HG03442 (cell line): ENCODE measurements around the gene GLIS1.

ENCODE experiments used
- ATAC-seq: cut with Tn5 transposase; IDR thresholded peaks from one replicate; pipeline ENCODE4 v1.9.1; 2021; ENCODE audit warnings: mild to moderate bottlenecking, moderate library complexity; ENCODE audit not compliant: unreplicated experiment

The GLIS1 gene

DNA sequence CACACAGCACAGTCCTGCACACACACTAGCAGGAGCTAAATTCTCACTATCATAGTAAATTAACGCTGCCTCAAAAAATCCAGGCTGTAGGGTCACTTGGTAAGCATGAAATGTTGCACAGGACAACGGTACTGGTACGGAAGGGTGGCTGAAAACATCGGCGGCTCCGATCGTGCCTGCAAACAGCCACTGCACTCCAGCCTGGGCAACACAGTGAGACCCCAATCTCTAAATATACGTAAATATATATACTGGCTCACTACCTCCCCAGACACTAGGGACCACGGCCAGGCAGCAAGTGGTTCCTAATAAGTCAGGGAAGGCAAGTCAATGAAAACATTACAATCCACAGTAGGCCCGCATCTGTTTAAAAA lies 44.3 kb downstream of the GLIS1 start:
- no peak for ATAC-seq

DNA sequence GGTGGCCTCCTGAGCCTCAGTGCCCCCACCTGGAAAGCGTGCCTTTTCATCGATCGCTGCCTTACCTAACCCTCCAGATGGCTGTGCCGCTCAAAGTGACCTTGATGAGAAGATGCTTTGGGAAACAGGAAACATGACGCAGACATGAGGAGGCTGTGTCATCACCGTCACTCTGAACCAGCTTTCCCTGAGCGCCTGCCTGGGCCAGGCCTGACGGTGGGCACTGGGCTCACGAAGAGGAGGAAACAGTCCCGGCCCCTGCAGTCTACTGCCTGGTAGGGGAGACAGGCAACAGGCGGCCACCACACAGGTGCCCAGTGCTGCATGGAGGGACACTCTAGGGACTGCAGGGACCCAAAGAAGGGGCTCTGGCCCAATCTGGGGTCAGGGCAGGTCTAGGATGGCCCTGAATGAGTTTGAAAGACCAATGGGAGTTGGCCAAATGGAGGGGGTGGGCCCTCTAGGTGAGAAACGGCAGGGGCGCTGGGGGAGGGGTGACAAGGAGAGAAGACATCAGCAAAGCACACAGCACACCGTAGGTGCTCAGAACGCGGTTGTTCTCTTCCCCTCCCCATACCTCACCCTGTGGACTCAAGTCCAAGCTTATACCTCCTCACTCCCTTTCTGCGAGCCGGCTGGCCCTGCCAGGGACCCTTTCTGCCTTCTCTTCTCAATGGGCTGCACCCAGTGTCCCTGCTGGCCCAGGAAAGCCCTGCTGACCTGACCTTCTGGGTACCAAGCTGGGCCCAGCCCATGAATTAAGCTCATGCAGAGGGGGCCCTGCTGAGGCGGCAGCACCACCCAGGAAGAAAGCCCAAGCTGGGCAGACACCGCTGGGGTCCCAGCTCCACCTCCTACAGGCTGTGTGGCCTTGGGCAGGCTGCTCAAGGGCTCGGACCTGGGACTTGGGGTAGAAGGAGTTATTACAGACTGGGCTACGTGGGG lies 44.9 kb downstream of the GLIS1 start:
- no peak for ATAC-seq

DNA sequence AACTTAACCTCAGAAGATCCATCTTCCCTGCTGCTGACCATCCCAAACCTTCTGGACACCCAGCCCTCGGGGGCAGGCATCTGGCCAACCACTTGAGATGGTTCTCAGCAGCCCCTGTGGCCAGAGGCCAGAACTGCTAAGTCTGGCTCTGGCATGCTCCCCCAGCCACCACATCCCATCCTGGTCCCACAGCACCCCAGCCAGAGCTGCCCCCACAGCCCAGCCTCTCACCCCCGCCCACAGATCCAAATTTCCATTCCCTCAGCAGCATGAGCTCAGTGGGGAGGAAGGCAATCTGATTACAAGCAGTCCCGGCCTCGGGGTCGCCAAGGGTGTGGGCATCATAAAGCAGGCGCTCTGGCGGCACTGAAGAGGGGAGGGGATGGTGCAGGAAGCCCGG lies 45.6 kb downstream of the GLIS1 start:
- no peak for ATAC-seq

DNA sequence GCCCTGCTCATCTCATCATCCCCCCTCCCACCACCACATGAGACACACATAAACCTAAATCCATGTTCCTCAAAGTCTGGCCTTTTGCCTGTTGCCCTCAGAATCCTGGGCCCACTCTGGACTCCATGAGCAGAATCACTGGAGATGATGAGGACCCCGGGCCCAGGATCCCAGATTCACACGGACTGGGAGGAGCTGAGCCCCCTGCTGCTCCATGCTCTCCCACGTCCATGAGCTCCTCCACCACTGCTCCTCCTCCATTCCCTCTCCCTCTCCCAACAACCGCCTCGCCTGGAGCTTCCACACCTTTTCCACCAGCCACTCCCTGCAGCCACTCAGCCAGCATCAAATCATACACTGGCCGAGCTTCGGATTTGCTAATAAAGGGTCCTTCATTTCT lies 47.6 kb downstream of the GLIS1 start:
- ATAC-seq = no peak

DNA sequence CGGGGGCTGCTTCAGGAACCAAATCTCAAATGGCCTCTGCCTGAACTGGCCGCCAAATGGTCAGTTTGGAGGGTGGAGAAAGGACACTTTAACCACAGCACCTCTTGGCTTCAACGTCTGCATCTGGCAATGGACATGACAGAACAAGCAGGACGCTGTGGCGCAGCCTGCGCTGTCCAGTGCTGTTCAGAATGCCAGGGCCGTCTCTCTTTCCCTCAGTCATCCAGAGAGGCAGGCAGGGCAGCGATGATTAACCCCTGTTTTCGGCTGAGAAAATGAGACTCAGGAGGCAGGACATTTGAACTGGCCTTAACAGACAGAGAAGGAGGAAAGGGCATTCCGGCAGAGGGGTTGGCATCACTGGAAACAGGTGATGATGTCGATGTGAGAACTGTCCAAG lies 48.6 kb downstream of the GLIS1 start:
- no peak for ATAC-seq

DNA sequence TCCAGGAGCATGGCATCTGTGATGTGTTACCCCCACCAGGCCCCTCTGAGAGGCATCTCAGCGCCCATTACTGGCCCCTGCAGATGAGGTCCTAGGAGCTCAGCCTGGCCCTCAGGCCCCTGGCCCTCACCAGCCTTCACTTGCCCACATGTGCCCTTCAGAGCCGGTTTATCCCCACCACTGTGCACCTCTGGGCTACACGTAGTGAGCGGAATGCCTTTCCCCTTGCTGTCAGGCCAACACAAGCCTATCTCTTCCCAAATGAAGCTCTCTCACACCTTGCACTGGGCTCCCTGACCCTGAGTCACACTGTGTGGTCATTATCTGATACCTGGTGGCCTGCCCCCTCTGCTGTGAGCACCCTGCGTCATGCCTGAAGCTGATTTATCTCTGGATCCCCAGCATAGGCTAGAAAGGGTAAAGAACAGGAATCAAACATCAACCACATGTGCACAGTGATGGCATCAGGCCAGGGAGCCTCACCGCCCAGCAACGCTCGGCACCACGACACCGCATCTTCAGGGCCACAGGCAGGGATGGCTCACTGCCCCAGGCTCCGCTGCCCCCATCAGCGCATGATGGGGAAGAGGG lies 49.1 kb downstream of the GLIS1 start:
- ATAC-seq = no peak

DNA sequence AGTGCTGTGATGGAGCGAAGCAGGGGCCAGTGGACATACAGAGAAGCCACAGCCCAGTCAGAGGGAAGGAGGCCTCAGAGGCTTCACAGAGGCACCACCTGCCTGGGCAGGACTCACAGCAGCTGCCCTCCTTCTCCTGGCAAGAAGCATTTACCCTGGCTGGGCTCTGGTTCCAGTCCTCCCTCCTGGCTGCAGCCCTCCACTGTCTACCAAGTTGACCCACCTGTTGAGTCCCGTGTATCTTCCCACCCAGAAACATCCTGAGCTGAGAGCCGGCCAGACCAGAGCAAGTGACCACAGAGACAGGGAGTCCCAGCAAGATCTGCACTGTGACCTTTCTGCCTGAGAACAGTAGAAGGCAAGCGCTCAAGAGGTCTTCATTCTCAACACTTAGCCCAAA lies 49.7 kb downstream of the GLIS1 start:
- no peak for ATAC-seq

DNA sequence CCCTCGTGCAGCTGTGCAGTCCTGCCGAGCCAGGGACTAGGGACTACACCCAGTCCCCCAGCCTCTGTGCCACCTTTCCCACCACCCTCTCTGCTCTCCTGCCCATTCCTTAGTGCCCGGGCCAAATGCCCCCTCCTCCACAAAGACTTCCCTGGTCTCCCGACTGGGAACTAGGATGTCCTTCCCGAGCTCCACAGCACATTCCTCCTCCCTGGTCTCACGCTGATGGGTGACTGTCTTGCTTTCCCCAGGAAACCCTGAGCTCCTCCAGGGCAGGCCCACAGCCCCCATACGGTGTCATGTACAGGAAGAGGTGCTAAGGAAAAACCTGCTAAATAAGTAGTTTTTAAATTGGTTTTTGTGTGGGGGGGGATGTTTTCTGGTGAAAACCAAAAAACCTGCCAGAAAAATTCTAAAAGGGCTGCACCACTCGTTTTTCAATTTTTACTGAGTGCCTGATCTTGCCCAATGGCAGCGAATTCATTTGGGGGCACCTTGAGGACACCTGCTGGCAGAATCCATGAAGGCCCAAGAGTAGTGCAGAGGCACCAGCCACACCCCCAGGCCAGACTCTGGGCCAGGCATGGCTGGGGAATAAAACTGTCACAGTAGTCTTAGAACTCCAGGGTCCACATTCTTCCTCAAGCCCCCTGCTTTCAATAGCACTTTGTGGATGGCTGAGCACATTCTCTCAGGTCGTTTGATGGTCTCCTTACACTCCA lies 50.4 kb downstream of the GLIS1 start:
- ATAC-seq = no peak

DNA sequence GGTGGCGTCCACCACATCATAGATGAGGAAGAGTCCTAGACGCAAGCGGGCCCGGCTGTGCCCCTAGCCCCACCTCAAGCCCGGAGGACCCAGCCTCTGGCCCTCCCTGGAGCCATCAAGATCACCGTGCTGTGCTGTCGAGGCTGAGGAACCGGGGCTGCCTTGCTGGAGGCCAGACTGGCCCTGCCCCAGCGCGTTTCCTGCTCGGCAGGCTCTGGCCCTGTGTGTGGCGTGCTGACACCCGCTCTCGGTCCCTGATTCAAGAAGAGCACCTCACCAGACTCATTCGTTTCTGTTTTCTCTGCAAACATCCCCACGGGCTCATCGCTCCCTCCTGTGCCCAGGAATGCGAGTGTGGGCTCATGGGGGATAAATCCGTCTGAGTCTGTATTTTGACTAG lies 51.1 kb downstream of the GLIS1 start:
- no peak for ATAC-seq

DNA sequence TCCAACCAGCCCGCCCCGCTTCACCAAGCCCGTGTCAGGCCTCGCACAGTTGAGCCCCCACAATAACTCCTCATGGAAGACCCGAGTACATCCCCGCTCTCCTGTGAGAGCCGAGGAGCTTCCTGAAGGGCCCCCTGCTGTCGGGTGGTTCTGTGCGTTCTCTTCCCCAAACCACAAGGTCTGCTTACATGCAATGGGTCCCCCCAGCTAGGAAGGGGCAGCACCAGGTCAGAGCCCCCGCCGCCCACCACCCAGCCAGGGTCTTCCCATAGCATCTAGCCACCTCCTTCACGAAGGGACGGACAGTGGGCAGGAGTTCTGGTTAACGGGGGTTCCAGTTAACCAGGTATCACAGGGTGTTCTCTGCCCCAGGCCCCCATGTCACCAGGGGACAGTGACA lies 51.5 kb downstream of the GLIS1 start:
- ATAC-seq = no peak

DNA sequence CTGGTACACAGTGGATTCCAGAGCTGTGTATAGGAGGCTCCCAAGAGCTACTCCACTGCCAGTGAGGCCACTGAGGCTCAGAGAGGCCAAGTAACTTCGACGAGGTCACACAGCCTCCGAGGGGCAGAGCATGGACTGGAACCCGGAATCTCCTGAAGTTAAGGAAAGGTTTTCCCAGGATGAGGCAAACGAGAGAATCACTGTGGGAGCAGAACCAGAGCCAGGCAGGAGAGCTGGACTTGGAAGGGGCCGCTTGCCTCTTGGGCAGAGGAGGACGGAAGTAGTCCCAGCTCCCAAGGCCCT lies 52.0 kb downstream of the GLIS1 start:
- no peak for ATAC-seq

DNA sequence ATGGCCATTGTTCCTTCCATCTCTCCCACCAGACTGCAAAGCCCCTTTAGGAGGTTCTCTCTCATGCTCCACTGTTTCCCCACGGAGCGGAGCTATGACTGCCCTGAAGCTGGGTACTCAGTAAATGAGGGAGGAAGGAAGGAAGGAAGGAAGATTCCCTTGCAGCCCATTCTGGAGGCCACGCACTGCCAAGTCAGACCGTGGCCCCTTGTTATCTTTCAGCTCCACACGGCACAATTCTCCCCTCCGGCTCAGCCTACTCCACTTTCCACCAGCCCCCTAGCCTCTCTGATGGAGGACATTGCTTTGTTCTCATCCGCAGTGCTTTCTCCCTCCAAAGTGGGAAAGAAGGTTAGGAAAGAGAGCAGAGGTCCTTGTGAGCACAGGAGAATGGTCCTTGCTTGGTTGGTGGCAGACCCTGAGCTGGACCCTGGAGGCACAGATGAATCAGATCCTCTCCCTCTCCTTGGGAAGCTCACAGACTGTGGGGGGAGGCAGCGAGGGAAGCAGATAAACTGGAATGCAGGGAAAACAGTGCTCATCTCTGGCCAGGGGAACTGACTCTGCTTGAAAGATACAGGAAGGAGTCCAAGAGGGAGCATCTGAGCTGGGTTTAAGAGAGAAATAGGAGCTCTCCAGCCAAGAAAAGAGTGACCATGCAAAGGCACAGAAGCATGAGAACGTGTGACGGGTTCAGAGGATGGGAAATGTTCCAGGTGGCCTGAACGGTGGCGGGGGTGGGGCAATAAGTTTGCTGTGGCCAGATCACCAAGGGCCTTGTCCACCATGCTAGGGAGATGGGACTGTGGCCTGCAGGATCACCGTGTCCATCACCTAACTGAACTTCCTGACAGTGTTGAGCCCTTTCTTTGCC lies 52.6 kb downstream of the GLIS1 start:
- ATAC-seq = no peak

DNA sequence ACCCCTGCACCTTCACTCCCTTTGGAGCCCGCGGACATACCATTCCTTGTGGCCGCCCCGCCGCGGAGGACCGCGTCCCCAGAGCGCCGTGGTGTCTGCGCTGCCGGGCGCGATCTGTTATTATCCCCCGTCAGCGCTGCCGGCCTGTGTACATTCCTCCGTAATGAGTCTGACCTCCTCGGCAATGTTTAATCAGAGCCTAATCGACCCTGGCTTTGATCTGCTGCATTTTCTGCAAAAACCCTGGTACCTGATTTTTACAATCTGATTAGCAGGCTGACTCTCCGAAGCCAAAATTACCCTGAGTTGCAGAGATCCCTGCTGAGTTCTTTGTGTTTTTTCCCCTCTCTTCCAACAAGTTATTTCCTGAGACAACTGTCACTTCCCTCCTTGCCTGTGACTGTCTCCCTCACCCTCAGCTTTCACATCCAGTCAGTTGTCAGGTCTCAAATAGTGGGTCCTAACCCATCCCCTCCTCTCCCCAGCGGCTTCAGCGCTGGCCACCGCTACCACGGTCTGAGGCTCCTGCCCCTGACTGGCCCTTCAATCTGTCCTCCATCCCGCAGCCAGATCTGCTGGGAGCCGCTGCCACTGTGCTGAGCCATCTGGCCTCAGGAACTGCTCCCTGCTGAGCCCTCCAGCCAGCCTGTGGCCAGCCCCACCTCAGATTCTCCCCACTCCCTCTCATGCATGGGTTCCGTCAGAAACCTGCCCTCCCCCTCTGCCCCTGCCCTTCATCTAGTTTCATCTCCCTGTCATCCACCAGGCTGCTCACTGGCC lies 53.5 kb downstream of the GLIS1 start:
- ATAC-seq = no peak

DNA sequence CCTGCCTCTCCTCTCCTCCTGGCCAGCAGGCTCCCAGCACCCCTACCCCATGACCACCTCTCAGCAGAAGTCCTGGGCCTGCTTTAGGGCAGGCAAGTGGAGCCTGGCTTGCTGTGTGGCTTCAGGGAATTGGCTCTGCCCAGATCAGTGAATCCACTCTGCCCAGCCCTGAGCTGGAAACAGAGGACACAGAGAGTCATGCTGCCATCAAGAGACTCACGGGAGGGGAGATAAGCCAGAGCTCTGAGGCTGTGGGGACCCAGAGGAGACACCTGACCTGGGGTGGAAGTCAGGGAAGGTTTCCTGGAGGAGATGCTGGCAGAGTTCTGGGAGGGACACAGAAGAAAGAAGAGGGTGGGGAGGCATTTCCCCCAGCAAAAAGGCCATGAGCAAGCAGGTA lies 54.2 kb downstream of the GLIS1 start:
- no peak for ATAC-seq

DNA sequence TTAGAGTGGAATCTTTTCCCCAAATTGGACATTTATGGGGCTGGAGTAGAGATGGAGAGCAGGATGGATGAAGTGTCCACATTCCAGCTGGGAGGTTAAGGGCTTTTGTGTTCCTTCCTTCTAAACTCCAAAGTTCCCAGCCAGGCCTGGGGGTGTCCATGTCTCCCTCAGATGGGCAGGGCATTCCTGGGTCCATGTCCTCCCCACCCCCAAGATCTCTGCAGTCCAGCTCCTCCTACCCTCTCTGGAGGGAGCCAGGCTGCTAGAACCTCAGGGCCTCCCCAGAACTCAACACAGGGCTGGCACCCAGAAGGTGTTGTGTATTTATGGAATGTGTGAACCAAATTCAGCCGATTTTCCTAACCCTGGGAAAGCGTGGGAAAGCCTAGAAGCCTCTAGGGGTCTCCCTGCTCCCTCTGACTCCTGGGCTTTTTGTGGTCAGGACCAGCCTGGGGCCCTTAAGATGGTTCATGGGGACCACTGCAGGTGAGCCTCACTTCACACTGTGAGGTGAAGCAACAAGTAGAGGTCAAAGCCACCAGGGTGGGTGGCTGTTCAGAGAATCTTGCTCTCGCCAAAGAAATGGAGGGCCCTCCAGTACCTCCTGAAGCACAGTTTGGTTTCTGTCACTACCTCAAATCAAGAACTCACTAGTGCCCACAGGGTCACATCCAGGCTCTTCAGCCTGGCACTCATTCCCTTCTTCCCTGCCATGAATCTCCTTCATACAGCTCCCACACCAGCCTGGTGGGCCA lies 54.8 kb downstream of the GLIS1 start:
- no peak for ATAC-seq

DNA sequence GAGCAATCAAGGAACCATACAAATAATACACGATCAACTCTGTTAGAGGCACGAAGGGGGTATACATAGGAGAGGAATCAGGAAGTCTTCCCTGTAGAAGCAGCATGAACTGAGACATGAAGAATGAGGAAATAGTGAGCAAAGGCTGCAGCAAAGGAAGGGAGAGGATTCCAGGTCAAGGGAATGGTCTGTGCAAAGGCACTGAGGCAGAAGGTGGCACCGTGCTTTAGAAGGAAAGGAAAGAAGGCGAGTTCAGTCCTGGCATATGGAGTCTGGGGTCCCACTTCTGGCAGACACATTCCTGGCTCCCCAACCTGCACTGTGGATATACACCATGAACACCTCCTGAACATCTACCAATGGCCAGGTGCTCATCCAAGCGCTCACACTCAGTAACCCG lies 56.1 kb downstream of the GLIS1 start:
- ATAC-seq = no peak

DNA sequence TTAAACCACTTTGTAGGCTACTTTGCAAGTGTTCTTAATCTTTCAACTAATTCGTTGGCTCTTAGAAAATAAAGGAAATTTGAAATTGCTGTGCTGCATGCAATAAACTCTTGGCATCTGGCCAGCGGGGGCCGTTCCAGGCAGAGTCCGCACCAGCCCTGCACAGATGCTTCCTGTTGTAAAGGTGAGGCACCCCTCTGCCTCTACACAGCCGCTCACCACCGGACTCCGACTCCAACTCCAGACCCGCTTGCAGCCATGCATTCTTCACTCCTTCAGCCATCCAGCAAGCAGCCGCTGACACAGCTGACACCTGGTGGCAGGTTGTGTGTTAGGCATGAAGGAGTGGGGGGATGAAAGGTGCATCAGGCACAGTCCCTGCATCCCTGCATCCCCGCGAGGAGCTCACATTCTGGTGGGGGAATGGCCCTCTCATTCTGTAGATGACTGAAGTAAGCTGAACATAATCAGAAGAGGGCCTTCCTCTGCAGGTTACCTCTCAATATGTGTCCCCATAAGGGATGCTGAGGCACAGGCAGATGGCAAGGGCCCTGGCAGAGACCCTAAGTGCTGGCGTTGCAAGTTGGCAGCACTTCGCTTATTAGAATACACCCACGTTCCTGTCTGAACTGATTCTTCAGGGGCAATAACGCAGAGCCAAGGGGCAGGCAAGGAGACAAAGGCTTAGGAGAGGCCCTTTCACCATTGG lies 56.8 kb downstream of the GLIS1 start:
- ATAC-seq = no peak

DNA sequence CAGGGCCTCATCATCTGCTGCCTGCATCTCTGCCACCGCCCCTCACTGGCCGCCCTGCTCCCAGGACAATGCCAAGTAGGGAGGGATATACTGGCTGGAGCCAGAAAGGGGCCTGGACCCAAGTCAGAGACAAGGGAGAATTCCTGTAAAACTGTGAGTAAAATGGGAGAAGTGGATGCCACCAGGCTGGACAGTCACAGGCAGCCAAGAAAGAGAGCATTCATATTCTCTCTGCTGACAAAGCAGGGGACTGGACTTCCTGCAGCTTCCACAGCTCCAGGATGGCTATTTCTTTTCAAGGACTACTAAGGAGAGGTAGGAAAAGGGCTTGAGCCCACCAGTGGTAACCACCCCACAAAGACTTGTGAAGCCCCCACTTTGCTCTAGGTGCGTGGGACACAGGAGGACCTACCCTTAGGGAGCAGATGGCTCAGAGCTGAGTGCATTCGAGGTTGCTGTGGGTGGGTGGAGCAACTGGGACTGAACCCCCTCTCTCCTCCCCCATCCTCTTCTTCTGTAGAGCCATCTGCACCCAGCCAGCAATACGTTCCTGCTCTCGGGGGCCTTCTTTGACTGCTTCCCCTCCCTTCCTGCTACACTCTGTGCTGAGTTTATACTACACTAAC lies 57.5 kb downstream of the GLIS1 start:
- ATAC-seq = no peak

DNA sequence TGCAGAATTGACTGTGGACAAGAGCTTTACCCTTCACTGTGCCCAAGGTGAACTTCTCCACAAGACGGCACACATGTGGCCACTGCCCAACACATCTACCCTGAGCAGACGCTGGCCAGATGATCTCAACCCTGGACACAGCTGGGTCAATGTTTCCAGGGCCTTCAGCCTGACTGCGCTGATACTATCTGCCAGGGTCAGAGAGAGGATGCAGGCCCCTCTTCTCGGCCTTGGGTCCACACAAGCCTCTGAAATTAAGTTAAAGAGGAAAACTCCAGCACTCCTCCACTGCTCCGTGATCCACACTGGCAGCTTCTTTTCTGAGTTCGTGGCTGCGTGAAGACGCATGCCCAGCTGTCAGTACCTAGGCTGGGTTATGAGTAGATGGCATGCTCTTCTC lies 58.1 kb downstream of the GLIS1 start:
- ATAC-seq = no peak
